Measurements from ENCODE around the gene WDR46. TPM values are rescaled to one million over a fixed set of nuclear protein-coding genes. Genes with fewer than 3 reads are reported as not detected.
A peak's percentile ranks its signal among the peaks of the same experiment; 100 is the strongest.

WDR46 gene
- total and polyA plus RNA-seq, 2 of the 13 experiments (the other 11 are each of a cell fraction or from before 2014, with no cell fraction given), result 47.4 to 105 TPM

GRCh38 chr6:33271468-33272274 lies 17.4 kb downstream of the WDR46 start, which contains the start of the genes RPS18 and VPS52 (continued):
- TF ChIP-seq IRF1 (CRISPR knock-in tag; IDR thresholded peaks at IDR 0.05; ENCODE audit: low read depth), result 0 out of 2 replicates have a peak, but pooled peaks have one; percentile 25
- 0 out of 2 replicates have a peak, but pooled peaks have one; percentile 49 for TF ChIP-seq ZNF549 (CRISPR knock-in tag; IDR thresholded peaks at IDR 0.05)
- peak; percentile 87; the same call in 1 of the 2 replicates for TF ChIP-seq ZBTB25 (CRISPR knock-in tag; IDR thresholded peaks at IDR 0.05)
- TF ChIP-seq RBM22 (optimal IDR thresholded peaks at IDR 0.05; ENCODE audit: low read length), result peak; percentile 71
- peak; percentile 92 for TF ChIP-seq BRF2 (CRISPR knock-in tag; IDR thresholded peaks at IDR 0.05)
- peak; percentile 98 for TF ChIP-seq GATAD1 (CRISPR knock-in tag; IDR thresholded peaks at IDR 0.05)
- no peak; the same call in 1 of the 2 replicates for TF ChIP-seq EEA1 (CRISPR knock-in tag; IDR thresholded peaks at IDR 0.05; ENCODE audit: borderline replicate concordance)
- TF ChIP-seq DDIT3 (CRISPR knock-in tag; IDR thresholded peaks at IDR 0.05), result peak; percentile 83; the same call in 1 of the 2 replicates
- TF ChIP-seq GTF2F1 (IDR thresholded peaks at IDR 0.05; ENCODE audit: low read length), result peak; percentile 73
- TF ChIP-seq HBP1 (CRISPR knock-in tag; IDR thresholded peaks at IDR 0.05; ENCODE audit: low read depth), result peak; percentile 82; the same call in 1 of the 2 replicates
- 0 out of 2 replicates have a peak, but pooled peaks have one; percentile 70 for TF ChIP-seq ZNF512B (CRISPR knock-in tag; IDR thresholded peaks at IDR 0.05; ENCODE audit: borderline replicate concordance)
- TF ChIP-seq SIN3A (IDR thresholded peaks at IDR 0.05; ENCODE audit: borderline replicate concordance, low read depth, low read length), result peak; percentile 95; the same call in 1 of the 2 replicates
- TF ChIP-seq ZSCAN25 (CRISPR knock-in tag; IDR thresholded peaks at IDR 0.05), result no peak; the same call in 1 of the 2 replicates
- no peak; the same call in 1 of the 2 replicates for TF ChIP-seq ZNF577 (CRISPR knock-in tag; IDR thresholded peaks at IDR 0.05; ENCODE audit: borderline replicate concordance, low read depth)
- TF ChIP-seq DRAP1 (CRISPR knock-in tag; IDR thresholded peaks at IDR 0.05), result peak; percentile 99
- TF ChIP-seq ZNF7 (CRISPR knock-in tag; IDR thresholded peaks at IDR 0.05), result peak; percentile 31; the same call in 1 of the 2 replicates
- 0 out of 2 replicates have a peak, but pooled peaks have one; percentile 30 for TF ChIP-seq ZNF777 (CRISPR knock-in tag; IDR thresholded peaks at IDR 0.05)
- TF ChIP-seq REL (CRISPR knock-in tag; conservative IDR thresholded peaks at IDR 0.05), result peak; percentile 31; the same call in 1 of the 2 replicates
